ENCODE results near the gene EEF2.

Gene EEF2

GRCh38 chr19:3983936-3984583 lies 1.2 kb downstream of the EEF2 start:
- DNase-seq: no peak

- DNase-seq: no peak
Observed at GRCh38 chr19:3983542-3983914, 1.7 kb downstream of the EEF2 start.

- no peak for DNase-seq
Observed at GRCh38 chr19:3982701-3983541, 2.3 kb downstream of the EEF2 start.

- no peak for DNase-seq
Observed at GRCh38 chr19:3981736-3982681, 3.3 kb downstream of the EEF2 start.

GRCh38 chr19:3981373-3981735 lies 3.9 kb downstream of the EEF2 start:
- DNase-seq: no peak

GRCh38 chr19:3980353-3981251 lies 4.7 kb downstream of the EEF2 start:
- no peak for DNase-seq

- DNase-seq: no peak
Observed at GRCh38 chr19:3979674-3980352, 5.5 kb downstream of the EEF2 start.

GRCh38 chr19:3979289-3979673 lies 6.0 kb downstream of the EEF2 start:
- DNase-seq: no peak

GRCh38 chr19:3978145-3978544 lies 7.1 kb downstream of the EEF2 start:
- no peak for DNase-seq

GRCh38 chr19:3977242-3978143 lies 7.8 kb downstream of the EEF2 start:
- DNase-seq: no peak

- no peak for DNase-seq
Observed at GRCh38 chr19:3976495-3977241, 8.6 kb downstream of the EEF2 start.

- no peak for DNase-seq
Observed at GRCh38 chr19:3975637-3976087, 9.6 kb downstream of the EEF2 start.

GRCh38 chr19:3975144-3975543 lies 10.1 kb downstream of the EEF2 start:
- DNase-seq: no peak

GRCh38 chr19:3970808-3971598 lies 14.3 kb downstream of the EEF2 start, which contains the start of gene DAPK3:
DAPK3 (minus strand) TSS chr19:3971099; CDS start chr19:3969735, 1,364 bp downstream.
- peak; percentile 90 for DNase-seq

GRCh38 chr19:3970313-3970807 lies 14.9 kb downstream of the EEF2 start:
- DNase-seq: no peak

- DNase-seq: no peak
Observed at GRCh38 chr19:3969435-3970312, 15.6 kb downstream of the EEF2 start.

All from CD4-positive, alpha-beta T cell treated with Interleukin-4 for 4 hours (primary cell).